Epithelial cell of esophagus (primary cell): Measurements from ENCODE around the gene GET4.

ENCODE experiments used
- DNase-seq: peaks from one replicate; pipeline ENCODE4 v3.0.0; 2010; ENCODE audit warnings: low read depth
- H3K4me3 ChIP-seq: 2 replicates; pipeline ENCODE4 v1.5.1; 2011; ENCODE audit warnings: mild to moderate bottlenecking, low read length, control low read depth
- TF ChIP-seq, protein P1 (sequence below): IDR thresholded peaks from 2 replicates; pipeline ENCODE4 v1.5.1; 2011; ENCODE audit warnings: low read depth, mild to moderate bottlenecking, low read length, control low read depth, inconsistent platforms; ENCODE audit not compliant: insufficient read depth; ENCODE audit errors: missing control alignments

The GET4 gene

DNA sequence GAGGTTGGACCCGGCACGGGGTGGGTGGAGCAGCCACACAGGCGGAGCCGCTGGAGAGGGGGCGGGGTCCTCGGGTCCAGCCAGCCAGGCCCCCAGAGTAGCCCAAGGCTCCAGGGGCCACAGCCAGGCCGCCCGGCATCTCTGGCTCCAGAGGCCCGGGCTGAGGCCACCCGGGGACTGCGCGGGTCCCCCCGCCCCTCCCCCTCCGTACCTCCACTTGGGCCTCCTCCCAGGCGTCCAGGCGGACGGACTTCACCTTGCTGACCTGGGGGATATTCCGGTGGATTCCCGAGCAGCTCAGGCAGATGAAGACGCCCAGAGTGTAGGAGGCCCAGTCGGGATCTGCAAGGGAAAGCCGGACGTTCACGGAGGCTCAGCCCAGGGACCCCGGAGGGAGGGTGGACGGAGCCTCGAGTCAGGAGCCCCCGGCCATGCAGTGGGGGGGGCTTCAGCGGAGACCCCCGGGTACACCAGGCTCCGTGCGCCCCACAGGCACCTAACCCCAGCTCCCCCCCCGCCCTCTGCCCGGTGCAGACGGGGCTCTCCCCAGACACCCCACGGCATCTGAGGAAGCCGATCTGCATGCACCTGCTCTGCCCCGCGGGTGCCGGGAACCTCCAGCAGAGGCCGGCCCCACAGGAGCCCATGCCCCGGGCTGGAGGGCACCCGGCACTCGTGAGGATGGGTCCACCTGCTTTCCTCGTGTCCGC, 59.0 kb downstream of the GET4 start:
- TF ChIP-seq, protein P1, sequence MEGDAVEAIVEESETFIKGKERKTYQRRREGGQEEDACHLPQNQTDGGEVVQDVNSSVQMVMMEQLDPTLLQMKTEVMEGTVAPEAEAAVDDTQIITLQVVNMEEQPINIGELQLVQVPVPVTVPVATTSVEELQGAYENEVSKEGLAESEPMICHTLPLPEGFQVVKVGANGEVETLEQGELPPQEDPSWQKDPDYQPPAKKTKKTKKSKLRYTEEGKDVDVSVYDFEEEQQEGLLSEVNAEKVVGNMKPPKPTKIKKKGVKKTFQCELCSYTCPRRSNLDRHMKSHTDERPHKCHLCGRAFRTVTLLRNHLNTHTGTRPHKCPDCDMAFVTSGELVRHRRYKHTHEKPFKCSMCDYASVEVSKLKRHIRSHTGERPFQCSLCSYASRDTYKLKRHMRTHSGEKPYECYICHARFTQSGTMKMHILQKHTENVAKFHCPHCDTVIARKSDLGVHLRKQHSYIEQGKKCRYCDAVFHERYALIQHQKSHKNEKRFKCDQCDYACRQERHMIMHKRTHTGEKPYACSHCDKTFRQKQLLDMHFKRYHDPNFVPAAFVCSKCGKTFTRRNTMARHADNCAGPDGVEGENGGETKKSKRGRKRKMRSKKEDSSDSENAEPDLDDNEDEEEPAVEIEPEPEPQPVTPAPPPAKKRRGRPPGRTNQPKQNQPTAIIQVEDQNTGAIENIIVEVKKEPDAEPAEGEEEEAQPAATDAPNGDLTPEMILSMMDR, result no peak
- no peak for DNase-seq
- no peak overlapping the region for H3K4me3 ChIP-seq

DNA sequence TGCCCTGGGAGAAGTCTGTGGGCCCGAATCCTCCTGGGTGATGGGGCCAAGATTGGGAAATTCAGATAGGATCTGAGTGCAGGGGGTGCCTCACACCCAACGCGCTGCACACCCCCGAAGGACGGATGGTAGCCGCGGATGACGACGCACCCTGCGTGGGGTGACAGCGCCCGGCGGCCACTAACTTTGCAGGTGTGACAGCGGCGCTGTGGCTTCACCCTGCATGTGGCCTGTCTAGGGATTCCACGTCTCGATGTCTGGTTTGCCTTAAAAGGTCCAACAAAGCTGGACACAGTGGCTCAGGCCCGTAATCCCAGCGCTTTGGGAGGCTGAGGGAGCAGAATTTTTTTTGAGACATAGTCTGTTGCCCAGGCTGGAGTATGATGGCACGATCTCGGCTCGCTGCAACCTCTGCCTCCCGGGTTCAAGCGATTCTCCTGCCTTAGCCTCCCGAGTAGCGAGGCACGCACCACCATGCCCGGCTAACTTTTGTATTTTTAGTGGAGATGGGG, 59.6 kb downstream of the GET4 start:
- no peak for DNase-seq
- no peak overlapping the region for H3K4me3 ChIP-seq
- TF ChIP-seq, protein P1, result no peak

DNA sequence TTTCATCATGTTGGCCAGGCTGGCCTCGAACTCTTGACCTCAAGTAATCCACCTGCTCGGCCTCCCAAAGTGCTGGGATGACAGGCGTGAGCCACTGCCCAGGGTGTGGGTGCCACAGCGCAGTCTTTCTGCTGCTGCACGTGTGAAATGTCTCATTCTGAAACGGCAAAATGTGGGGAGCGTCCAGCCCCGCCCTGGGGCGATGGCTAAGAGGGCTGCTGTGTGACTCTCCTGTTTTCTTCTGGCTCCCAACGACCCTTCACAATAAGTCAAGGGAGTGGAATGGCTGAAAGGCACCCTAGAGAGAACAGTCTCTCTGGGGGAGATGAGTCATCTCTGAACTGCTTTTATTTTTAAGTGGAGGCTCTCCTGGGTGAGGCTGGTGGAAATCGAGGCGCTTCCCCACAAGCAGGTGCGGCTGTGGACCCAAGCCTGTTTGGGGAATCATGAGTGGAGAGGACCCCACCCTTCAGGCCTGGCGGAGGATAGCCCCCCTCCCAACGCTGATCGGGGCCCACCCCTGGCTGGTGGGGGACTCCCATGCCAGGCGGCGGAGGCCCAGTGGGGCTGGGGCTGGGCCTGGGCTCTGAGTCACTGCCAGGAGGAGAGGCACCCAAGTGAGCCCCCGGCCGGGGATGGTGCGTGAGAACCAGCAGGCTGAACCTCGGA, 60.2 kb downstream of the GET4 start:
- TF ChIP-seq, protein P1, result no peak
- DNase-seq, result peak; percentile 52
- H3K4me3 ChIP-seq, result no peak overlapping the region

DNA sequence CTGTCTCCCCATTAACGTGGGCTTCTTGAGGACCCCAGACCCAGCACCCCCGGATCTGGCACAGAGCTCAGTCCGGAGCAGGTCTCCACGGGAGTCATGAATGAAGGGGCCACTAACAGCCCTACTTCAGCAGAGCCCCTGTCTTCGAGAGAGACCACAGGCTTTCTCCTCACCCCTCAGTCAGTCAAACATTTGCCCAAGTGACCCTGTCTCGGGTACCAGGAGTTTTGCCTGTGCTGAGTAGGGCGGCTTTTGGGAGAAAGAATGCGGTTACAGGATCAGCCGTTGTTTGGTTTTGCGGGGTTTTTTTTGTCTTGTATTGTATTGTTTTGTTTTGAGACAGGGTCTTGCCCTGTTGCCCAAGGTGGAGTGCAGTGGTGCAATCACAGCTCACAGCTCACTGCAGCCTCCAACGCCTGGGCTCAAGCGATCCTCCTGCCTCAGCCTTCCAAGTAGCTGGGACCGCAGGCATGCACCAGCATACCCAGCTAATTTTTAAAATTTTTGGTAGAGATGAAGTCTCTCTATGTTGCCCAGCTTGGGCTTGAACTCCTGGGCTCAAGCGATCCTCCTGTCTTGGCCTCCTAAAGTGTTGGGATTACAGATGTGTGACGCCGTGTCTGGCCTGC, 61.6 kb downstream of the GET4 start:
- no peak for DNase-seq
- TF ChIP-seq, protein P1, result no peak

DNA sequence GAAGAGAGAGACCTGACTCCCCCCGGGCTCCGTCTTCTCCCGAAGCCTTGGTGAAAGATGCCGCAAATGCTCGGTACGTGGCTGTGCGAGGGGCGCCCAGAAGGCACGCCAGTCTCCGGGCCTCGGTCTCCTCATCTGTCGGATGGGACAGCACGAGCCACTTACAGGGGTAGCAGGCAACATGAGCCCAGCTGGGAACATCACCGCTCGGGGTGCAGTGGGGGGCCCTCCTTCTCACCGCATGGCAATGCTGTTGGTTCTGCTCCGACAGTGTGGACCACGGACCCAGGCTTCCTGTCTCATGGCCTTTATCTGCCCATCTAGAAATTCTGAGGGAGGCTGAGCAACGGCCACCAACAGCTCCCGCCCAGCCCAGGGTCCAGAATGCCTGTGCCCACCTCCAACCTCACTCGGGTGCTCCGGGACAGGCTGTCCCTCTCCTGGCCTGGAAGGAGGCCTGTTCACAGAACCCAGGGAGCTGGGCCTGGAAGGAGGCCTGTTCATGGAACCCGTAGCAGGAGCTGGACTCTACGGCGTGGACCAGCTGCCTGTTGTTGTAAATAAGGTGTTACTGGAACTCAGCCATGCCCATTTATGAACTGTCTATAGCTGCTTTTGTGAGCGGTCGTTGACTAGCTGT, 62.3 kb downstream of the GET4 start:
- no peak for DNase-seq
- H3K4me3 ChIP-seq, result no peak overlapping the region
- TF ChIP-seq, protein P1, result no peak

More for the DNA sequence above, 61.6 kb downstream of the GET4 start:
- no peak overlapping the region for H3K4me3 ChIP-seq

DNA sequence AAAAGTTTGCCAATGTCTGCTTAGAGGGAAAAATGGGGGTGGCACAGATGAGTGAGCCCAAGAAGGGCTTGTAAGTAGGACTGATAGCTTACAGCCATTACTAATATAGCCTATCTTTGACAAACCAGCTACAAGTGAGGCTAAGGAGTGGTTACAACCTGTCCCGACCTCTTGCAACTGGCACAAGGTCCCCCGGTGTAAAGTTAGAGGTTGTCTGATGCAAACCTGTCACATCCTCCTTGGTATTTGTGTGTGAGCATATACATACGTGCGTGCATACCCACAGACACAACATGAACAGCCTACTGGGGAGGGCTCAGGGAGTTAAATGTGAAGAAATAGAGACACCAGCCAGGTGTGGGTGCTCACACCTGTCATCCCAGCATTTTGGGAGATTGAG, 63.5 kb downstream of the GET4 start:
- H3K4me3 ChIP-seq, result no peak overlapping the region
- DNase-seq, result no peak
- TF ChIP-seq, protein P1, result no peak
